Endothelial cell of umbilical vein (primary cell): ENCODE results near the gene MVK.

Experiments used
- EZH2 ChIP-seq: IDR thresholded peaks from 2 replicates; pipeline ENCODE4 v1.6.1; 2012; ENCODE audit warnings: borderline replicate concordance, low read depth, mild to moderate bottlenecking, moderate library complexity, low read length, inconsistent platforms; ENCODE audit not compliant: severe bottlenecking
- POLR2A ChIP-seq: IDR thresholded peaks from 2 replicates; pipeline ENCODE4 v1.6.1; 2012; ENCODE audit warnings: low read depth, mild to moderate bottlenecking, control low read depth, low read length
- POLR2AphosphoS5 ChIP-seq: IDR thresholded peaks from 2 replicates; pipeline ENCODE4 v1.6.1; 2012; ENCODE audit warnings: low read depth, mild to moderate bottlenecking, control low read depth, low read length, moderate library complexity; ENCODE audit not compliant: insufficient read depth
- TF ChIP-seq, protein P1 (sequence below), 2 donors: IDR thresholded peaks; 1 replicate in 1 of 2; 2 replicates in 1 of 2; pipeline ENCODE4 v1.5.1; 2011; ENCODE audit warnings: low read length in 2 of 2, mild to moderate bottlenecking in 2 of 2, moderate library complexity in 2 of 2, control low read depth in 1 of 2, inconsistent platforms in 1 of 2, low read depth in 1 of 2; ENCODE audit not compliant: insufficient read depth in 1 of 2; ENCODE audit errors: extremely low read depth in 1 of 2
- TF ChIP-seq, protein P2 (sequence below): IDR thresholded peaks from 2 replicates; pipeline ENCODE4 v1.6.1; 2011; ENCODE audit not compliant: insufficient read depth, insufficient read length

GRCh38 chr12:109537136-109537535 lies 36.5 kb upstream of the MVK start:
- TF ChIP-seq, protein P1, sequence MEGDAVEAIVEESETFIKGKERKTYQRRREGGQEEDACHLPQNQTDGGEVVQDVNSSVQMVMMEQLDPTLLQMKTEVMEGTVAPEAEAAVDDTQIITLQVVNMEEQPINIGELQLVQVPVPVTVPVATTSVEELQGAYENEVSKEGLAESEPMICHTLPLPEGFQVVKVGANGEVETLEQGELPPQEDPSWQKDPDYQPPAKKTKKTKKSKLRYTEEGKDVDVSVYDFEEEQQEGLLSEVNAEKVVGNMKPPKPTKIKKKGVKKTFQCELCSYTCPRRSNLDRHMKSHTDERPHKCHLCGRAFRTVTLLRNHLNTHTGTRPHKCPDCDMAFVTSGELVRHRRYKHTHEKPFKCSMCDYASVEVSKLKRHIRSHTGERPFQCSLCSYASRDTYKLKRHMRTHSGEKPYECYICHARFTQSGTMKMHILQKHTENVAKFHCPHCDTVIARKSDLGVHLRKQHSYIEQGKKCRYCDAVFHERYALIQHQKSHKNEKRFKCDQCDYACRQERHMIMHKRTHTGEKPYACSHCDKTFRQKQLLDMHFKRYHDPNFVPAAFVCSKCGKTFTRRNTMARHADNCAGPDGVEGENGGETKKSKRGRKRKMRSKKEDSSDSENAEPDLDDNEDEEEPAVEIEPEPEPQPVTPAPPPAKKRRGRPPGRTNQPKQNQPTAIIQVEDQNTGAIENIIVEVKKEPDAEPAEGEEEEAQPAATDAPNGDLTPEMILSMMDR (IDR thresholded peaks at IDR 0.05; ENCODE audit: extremely low read depth in 1 of 2, insufficient read depth in 1 of 2, low read depth in 1 of 2, low read length in 2 of 2) = no peak
- TF ChIP-seq POLR2A = no peak
- no peak for TF ChIP-seq POLR2AphosphoS5
- TF ChIP-seq, protein P2, sequence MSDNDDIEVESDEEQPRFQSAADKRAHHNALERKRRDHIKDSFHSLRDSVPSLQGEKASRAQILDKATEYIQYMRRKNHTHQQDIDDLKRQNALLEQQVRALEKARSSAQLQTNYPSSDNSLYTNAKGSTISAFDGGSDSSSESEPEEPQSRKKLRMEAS = no peak
- TF ChIP-seq EZH2 = no peak
